NB4 (cell line): Measurements from ENCODE around the gene ADAM11.
A peak's percentile ranks its signal among the peaks of the same experiment; 100 is the strongest.

Experiments
- DNase-seq: peaks from one replicate; pipeline ENCODE4 v3.0.0; 2010; ENCODE audit warnings: low read depth
- H3K4me3 ChIP-seq: one replicate; pipeline ENCODE4 v1.5.1; 2011; ENCODE audit warnings: mild to moderate bottlenecking, low read depth, low read length, moderate library complexity
- CTCF ChIP-seq: IDR thresholded peaks from one replicate; pipeline ENCODE4 v1.5.1; 2012; ENCODE audit warnings: low read depth, low read length
- MYC ChIP-seq: IDR thresholded peaks from 2 replicates; pipeline ENCODE4 v1.6.1; 2011; ENCODE audit warnings: low read depth, low read length
- POLR2A ChIP-seq: IDR thresholded peaks from 2 replicates; pipeline ENCODE4 v1.6.1; 2011; ENCODE audit warnings: mild to moderate bottlenecking; ENCODE audit not compliant: insufficient read length; ENCODE audit errors: extremely low read depth
- TF ChIP-seq, protein P1 (sequence below): IDR thresholded peaks from 2 replicates; pipeline ENCODE4 v1.6.1; 2011; ENCODE audit warnings: low read depth, low read length

The ADAM11 gene

DNA sequence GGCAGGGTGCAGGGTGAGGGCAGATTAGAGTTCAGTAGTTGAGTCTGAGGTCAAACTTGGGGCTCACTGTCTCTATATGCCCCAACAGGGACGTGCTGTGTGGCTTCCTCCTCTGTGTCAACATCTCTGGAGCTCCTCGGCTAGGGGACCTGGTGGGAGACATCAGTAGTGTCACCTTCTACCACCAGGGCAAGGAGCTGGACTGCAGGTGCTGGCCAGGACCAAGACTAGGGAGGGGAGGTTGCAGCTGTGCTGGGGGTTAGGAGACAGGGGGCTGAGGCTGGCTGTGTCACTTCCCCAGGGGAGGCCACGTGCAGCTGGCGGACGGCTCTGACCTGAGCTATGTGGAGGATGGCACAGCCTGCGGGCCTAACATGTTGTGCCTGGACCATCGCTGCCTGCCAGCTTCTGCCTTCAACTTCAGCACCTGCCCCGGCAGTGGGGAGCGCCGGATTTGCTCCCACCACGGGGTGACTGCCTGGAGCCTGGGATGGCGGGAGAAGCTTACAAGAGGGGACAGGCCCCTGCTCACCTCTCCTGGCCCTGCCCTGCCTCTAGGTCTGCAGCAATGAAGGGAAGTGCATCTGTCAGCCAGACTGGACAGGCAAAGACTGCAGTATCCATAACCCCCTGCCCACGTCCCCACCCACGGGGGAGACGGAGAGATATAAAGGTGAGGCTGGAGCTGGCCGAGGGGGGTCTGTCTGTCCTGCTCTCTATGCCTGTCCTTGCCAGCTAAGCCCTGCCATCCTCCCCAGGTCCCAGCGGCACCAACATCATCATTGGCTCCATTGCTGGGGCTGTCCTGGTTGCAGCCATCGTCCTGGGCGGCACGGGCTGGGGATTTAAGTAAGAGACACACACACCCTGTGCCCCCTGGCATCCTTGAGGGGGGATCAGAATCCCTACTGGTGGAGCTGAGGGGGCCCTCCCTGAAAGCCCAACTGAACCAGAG is 18.9 kb downstream of the ADAM11 start:
- H3K4me3 ChIP-seq, result no peak overlapping the region
- DNase-seq, result no peak
- TF ChIP-seq CTCF, result no peak
- no peak for TF ChIP-seq POLR2A
- TF ChIP-seq, protein P1, sequence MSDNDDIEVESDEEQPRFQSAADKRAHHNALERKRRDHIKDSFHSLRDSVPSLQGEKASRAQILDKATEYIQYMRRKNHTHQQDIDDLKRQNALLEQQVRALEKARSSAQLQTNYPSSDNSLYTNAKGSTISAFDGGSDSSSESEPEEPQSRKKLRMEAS, result no peak
- TF ChIP-seq MYC, result no peak

DNA sequence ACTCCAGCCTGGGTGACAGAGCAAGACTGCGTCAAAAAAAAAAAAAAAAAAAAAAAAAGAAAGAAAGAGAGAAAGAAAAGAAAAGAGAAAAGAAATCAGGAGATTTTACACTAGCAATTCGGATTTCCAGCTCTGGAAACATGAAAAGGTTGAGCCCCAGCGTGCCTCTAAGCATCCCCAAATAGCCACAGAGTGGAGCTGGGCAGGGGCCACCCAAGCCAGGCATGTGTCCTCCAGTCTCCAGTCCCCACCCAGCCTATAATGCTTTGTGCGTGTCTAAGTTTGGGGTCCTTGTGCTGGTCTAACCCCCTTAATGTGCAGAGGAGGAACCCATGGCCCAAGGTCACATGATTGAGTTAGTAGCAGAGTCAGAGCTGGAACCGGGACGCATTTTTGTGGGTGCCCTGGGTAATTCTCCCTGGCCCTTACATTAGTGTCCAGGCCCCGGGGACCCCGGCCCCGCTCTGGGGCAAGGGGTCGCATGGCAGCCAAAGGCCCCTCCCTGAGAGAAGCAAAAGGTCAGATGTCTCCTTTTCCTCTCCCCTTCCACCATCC is 19.9 kb downstream of the ADAM11 start:
- H3K4me3 ChIP-seq, result no peak overlapping the region
- no peak for TF ChIP-seq CTCF
- TF ChIP-seq, protein P1, result no peak
- no peak for TF ChIP-seq POLR2A
- TF ChIP-seq MYC, result no peak
- no peak for DNase-seq

DNA sequence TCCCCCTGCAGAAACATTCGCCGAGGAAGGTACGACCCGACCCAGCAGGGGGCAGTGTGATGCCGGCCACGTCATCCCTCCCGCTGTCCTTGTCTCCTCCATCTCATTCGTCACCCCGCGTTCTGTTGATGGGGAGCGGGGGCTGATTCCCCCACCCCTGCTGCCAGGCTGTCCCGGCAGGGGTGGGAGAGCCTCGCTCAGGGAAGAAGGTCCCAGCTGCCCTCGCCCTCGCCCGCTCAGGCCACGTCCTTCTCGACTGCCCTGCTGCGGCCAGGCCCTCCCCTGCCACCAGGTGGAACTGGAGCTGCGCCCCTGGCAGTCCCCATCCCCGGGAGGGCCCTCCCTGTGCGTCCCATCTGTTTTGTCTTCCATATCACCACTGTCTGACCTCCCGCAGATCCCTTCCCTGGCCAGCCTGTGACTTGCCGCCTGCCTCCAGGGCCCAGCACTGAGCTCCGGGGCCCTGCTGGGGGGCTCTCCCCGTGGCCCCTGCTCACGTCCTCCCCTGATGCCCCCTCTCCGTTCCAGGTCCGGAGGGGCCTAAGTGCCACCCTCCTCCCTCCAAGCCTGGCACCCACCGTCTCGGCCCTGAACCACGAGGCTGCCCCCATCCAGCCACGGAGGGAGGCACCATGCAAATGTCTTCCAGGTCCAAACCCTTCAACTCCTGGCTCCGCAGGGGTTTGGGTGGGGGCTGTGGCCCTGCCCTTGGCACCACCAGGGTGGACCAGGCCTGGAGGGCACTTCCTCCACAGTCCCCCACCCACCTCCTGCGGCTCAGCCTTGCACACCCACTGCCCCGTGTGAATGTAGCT is 20.6 kb downstream of the ADAM11 start:
- no peak overlapping the region for H3K4me3 ChIP-seq
- TF ChIP-seq CTCF (peak; percentile 67), POLR2A (no peak), MYC (no peak)
- TF ChIP-seq, protein P1, result no peak

GRCh38 chr17:44780161-44780560 is 21.4 kb downstream of the ADAM11 start:
- TF ChIP-seq POLR2A, result no peak
- TF ChIP-seq, protein P1, result no peak
- TF ChIP-seq MYC, result no peak
- TF ChIP-seq CTCF, result no peak
- no peak for DNase-seq
- H3K4me3 ChIP-seq, result no peak overlapping the region

More for the DNA sequence above, 20.6 kb downstream of the ADAM11 start:
- peak; percentile 79 for DNase-seq

GRCh38 chr17:44780845-44781480 is 22.2 kb downstream of the ADAM11 start:
- DNase-seq, result no peak
- no peak for TF ChIP-seq MYC
- TF ChIP-seq POLR2A, result no peak
- no peak for TF ChIP-seq CTCF
- TF ChIP-seq, protein P1, result no peak
- H3K4me3 ChIP-seq, result no peak overlapping the region
